GM12878 (cell line): Measurements from ENCODE around the gene FAM53B. TPM values are rescaled to one million over a fixed set of nuclear protein-coding genes. Genes with fewer than 3 reads are reported as not detected.

Experiments used
- ATAC-seq: fragments of 200-7000 bp; cut with Tn5 transposase; 3 replicates; pipeline ENCODE4 v1.9.1; 2020; ENCODE audit warnings: mild to moderate bottlenecking, moderate library complexity
- BruUV-seq: library from RNA; stranded (reverse); fragments of 400-500 nt; replicated peaks from 2 replicates; lab custom pipeline; 2021; lab: Mats Ljungman, UMichigan
- CTCF ChIA-PET: fragments of 300-600 bp; sonication (Branson Sonifier 250); formaldehyde crosslinking; extraction: SDS; loops from one replicate; lab custom pipeline; 2021; ENCODE audit warnings: inconsistent platforms; lab: Yijun Ruan, JAX
- POLR2A ChIA-PET: fragments of 350-600 bp; formaldehyde crosslinking; extraction: SDS; loops from one replicate; lab custom pipeline; 2021; ENCODE audit warnings: inconsistent platforms; lab: Charles Lee
- RAD21 ChIA-PET: fragments of 300-600 bp; sonication (Branson Sonifier 250); formaldehyde crosslinking; loops from one replicate; lab custom pipeline; 2023; ENCODE audit warnings: antibody characterized with exemption; ENCODE audit not compliant: unreplicated experiment; lab: Charles Lee
- SMC1A ChIA-PET: fragments of 300-600 bp; sonication (Branson Sonifier 250); formaldehyde crosslinking; loops from one replicate; lab custom pipeline; 2023; ENCODE audit not compliant: unreplicated experiment, uncharacterized antibody; lab: Charles Lee
- DNase-seq: peaks from one replicate; pipeline ENCODE4 v3.0.0-alpha.2; 2011; ENCODE audit warnings: low read depth, low spot score
- FAIRE-seq: peaks from 3 replicates; lab custom pipeline; 2011; peaks lifted over from hg19 to GRCh38; lab: Jason Lieb, UNC
- H2AFZ ChIP-seq: 2 replicates; pipeline ENCODE4 v1.6.0; 2011; ENCODE audit warnings: low read depth, low read length, control low read depth; ENCODE audit not compliant: control insufficient read depth
- H3K27ac ChIP-seq: 2 replicates; pipeline ENCODE4 v1.5.1; 2011; ENCODE audit warnings: control low read depth; ENCODE audit not compliant: control insufficient read depth, insufficient read depth
- H3K27me3 ChIP-seq, 2 experiments: replicated peaks in 1 of 2; 2 replicates each; pipeline versions ENCODE4 v1.6.0 to v1.6.1; 2011; ENCODE audit warnings: low read length in 1 of 2; ENCODE audit not compliant: control insufficient read depth in 2 of 2, insufficient read depth in 2 of 2
- H3K36me3 ChIP-seq, 2 experiments: 2 replicates each; pipeline ENCODE4 v1.5.1; 2011; ENCODE audit warnings: low read length in 1 of 2; ENCODE audit not compliant: control insufficient read depth in 2 of 2, insufficient read depth in 2 of 2
- H3K4me1 ChIP-seq: 2 replicates; pipeline ENCODE4 v1.6.1; 2011; ENCODE audit warnings: mild to moderate bottlenecking, low read length, moderate library complexity, mixed read lengths; ENCODE audit not compliant: control insufficient read depth, insufficient read depth
- H3K4me2 ChIP-seq: 2 replicates; pipeline ENCODE4 v1.6.0; 2011; ENCODE audit warnings: control low read depth; ENCODE audit not compliant: control insufficient read depth, insufficient read depth
- H3K4me3 ChIP-seq: fragments of 200-600 bp; sonication (generic); 2 replicates; pipeline ENCODE4 v1.5.1; 2016
- H3K79me2 ChIP-seq: 2 replicates; pipeline ENCODE4 v1.6.0; 2011; ENCODE audit warnings: low read length; ENCODE audit not compliant: control insufficient read depth, insufficient read depth
- H3K9ac ChIP-seq: 2 replicates; pipeline ENCODE4 v1.8.0; 2011; ENCODE audit warnings: low read length, control low read depth, mixed read lengths; ENCODE audit not compliant: control insufficient read depth, insufficient read depth
- H3K9me3 ChIP-seq: replicated peaks from 3 replicates; pipeline ENCODE4 v1.5.1; 2011; ENCODE audit warnings: mild to moderate bottlenecking, low read length; ENCODE audit not compliant: control insufficient read depth, insufficient read depth
- H4K20me1 ChIP-seq: 2 replicates; pipeline ENCODE4 v1.6.0; 2011; ENCODE audit not compliant: control insufficient read depth, insufficient read depth
- BCL11A ChIP-seq: IDR thresholded peaks from 2 replicates; pipeline ENCODE4 v1.6.1; 2011; ENCODE audit warnings: low read depth, low read length
- FOXM1 ChIP-seq: IDR thresholded peaks from 2 replicates; pipeline ENCODE4 v1.6.1; 2012; ENCODE audit warnings: low read depth, mild to moderate bottlenecking, inconsistent platforms, low read length, moderate library complexity
- HCFC1 ChIP-seq: fragments of 150-350 bp; IDR thresholded peaks from 2 replicates; pipeline ENCODE4 v1.6.1; 2014; ENCODE audit warnings: low read length
- NFYB ChIP-seq: IDR thresholded peaks from 2 replicates; pipeline ENCODE4 v1.6.1; 2011; ENCODE audit warnings: low read depth, mild to moderate bottlenecking, low read length, improper control_type of control experiment, moderate library complexity; ENCODE audit not compliant: insufficient read depth
- WGBS: methylation state at CpG from one replicate; pipeline ENCODE4 v1.1.6; 2016; ENCODE audit warnings: low lambda C conversion rate; ENCODE audit not compliant: insufficient replicate concordance, insufficient coverage; ENCODE audit errors: missing lambda C conversion rate; 5-methylcytosine and 5-hydroxymethylcytosine counted together
- in situ Hi-C: fragments of 300-500 bp; cut with MboI; formaldehyde crosslinking; loops from 9 replicates; pipeline ENCODE4 v1.14.3; 2018; ENCODE audit warnings: mixed read lengths
- intact Hi-C: fragments of 100-400 bp; cut with micrococcal nuclease; formaldehyde crosslinking; loops from one replicate; pipeline ENCODE4 v1.14.2; 2022; ENCODE audit not compliant: unreplicated experiment
- polyA plus RNA-seq, 11 experiments: library from polyadenylated mRNA; depleted of rRNA in 4 of 11; unstranded in 6 of 11; stranded (reverse) in 5 of 11; fragments of >200 nt; fragmentation: Nextera tagmentation in 4 of 11; fragmentation: Illumina TruSeq in 1 of 11; extraction: Ambion mirVana in 4 of 11; extraction: Trizol in 1 of 11; gene quantifications; 1 replicate in 1 of 11; 2 replicates in 10 of 11; pipeline versions ENCODE4 v1.2.1 to v1.2.3, GENCODE V29; 2011 to 2016; ENCODE audit warnings: inconsistent platforms in 2 of 11, missing spikeins in 2 of 11, low read depth in 1 of 11
- total RNA-seq, 4 experiments: library from RNA; depleted of rRNA in 3 of 4; stranded (reverse); fragments of >200 nt in 3 of 4; fragmentation: Illumina TruSeq in 1 of 4; extraction: Trizol in 1 of 4; gene quantifications; 2 replicates each; pipeline versions ENCODE4 v1.2.1 to v1.2.3, GENCODE V29; 2013 to 2021
- TF ChIP-seq, protein P1 (sequence below): IDR thresholded peaks from 2 replicates; pipeline ENCODE4 v1.6.1; 2012; ENCODE audit warnings: mild to moderate bottlenecking, low read depth, low read length

Gene FAM53B
- total and polyA plus RNA-seq, 10 of the 15 experiments (the other 5 are each of a cell fraction or from before 2014, with no cell fraction given), result 0.05 to 26.3 (median 8.1) TPM

DNA sequence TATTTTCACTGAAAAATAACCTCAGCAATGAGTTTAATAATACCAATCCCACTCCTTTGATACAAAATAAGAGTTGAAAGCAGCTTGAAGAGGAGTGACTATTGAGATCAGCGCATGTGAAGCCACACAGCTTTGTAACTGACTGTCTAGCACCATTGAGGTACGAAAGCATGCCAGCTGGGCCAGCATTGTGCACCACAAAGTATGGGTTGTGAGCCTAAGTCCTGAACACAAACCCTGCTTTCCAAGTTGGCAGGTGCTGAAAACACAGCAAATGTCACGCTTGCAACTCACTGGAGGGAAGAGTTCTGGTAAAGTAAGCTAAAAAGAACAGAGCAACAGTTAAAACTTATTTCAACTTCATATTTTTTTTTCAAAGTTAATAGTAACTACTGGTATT lies 4.0 kb upstream of the FAM53B start:
- no peak for ATAC-seq
- H3K79me2 ChIP-seq, result peaks cover 5% of the 10 kb centered on the region
- H3K4me1 ChIP-seq, result peaks cover 4% of the 10 kb centered on the region; the same call in 1 of the 2 replicates
- H3K27ac ChIP-seq, result no peak overlapping the region
- no peaks in the 10 kb centered on the region for H3K27me3 ChIP-seq
- ChIA-PET CTCF (interaction anchor here (0.9 to 6.9 kb wide), 13 partner anchors 9 to 288 kb away, joined by 3 to 149 read pairs (median 6); partner anchors contain the start of gene EEF1AKMT2), POLR2A (interaction anchor here (0.8 to 1.7 kb wide), 8 partner anchors 9 to 60 kb away, joined by 3 to 5 read pairs (median 3); no protein-coding TSS in a partner anchor), RAD21 (interaction anchor here (0.7 to 2.8 kb wide), 14 partner anchors 8 to 971 kb away, joined by 3 to 12 read pairs (median 4); partner anchors contain the start of gene EDRF1), SMC1A (interaction anchor here (0.9 to 3.8 kb wide), 22 partner anchors 8 to 215 kb away, joined by 3 to 20 read pairs (median 5); partner anchors contain the start of gene EEF1AKMT2)
- FAIRE-seq, result no peak
- no peak overlapping the region for H2AFZ ChIP-seq
- BruUV-seq, result no TSS peak
- WGBS, result 91% methylated on average over 3 of the region's 3 CpGs
- no peaks in the 10 kb centered on the region; a peak in 2 of 4 replicates for H3K36me3 ChIP-seq
- no peaks in the 10 kb centered on the region for H3K9me3 ChIP-seq
- H4K20me1 ChIP-seq, result no peaks in the 10 kb centered on the region
- no peak overlapping the region for H3K4me3 ChIP-seq
- in situ Hi-C loops, result no loop called here
- no peak for DNase-seq
- H3K9ac ChIP-seq, result no peak overlapping the region
- H3K4me2 ChIP-seq, result no peak overlapping the region
- intact Hi-C loops, result loop anchor here (2.0 to 10.0 kb wide), 2 partner anchors 169 to 753 kb away; no protein-coding TSS in a partner anchor
- TF ChIP-seq NFYB (no peak), HCFC1 (no peak), BCL11A (no peak), FOXM1 (no peak)
- TF ChIP-seq, protein P1, sequence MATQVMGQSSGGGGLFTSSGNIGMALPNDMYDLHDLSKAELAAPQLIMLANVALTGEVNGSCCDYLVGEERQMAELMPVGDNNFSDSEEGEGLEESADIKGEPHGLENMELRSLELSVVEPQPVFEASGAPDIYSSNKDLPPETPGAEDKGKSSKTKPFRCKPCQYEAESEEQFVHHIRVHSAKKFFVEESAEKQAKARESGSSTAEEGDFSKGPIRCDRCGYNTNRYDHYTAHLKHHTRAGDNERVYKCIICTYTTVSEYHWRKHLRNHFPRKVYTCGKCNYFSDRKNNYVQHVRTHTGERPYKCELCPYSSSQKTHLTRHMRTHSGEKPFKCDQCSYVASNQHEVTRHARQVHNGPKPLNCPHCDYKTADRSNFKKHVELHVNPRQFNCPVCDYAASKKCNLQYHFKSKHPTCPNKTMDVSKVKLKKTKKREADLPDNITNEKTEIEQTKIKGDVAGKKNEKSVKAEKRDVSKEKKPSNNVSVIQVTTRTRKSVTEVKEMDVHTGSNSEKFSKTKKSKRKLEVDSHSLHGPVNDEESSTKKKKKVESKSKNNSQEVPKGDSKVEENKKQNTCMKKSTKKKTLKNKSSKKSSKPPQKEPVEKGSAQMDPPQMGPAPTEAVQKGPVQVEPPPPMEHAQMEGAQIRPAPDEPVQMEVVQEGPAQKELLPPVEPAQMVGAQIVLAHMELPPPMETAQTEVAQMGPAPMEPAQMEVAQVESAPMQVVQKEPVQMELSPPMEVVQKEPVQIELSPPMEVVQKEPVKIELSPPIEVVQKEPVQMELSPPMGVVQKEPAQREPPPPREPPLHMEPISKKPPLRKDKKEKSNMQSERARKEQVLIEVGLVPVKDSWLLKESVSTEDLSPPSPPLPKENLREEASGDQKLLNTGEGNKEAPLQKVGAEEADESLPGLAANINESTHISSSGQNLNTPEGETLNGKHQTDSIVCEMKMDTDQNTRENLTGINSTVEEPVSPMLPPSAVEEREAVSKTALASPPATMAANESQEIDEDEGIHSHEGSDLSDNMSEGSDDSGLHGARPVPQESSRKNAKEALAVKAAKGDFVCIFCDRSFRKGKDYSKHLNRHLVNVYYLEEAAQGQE, result peak; percentile 61; the same call in 1 of the 2 replicates
